Uterus (tissue), 2 donors: ENCODE measurements around the gene PRKX.

Experiments used
- CTCF ChIP-seq, 4 experiments: fragments of 200-600 bp in 2 of 4; fragments of 450-650 bp in 2 of 4; sonication (generic) in 2 of 4; IDR thresholded peaks; one replicate each; pipeline ENCODE4 v1.5.1; 2016 to 2019; ENCODE audit warnings: antibody characterized with exemption in 4 of 4, mild to moderate bottlenecking in 2 of 4, moderate library complexity in 1 of 4
- POLR2A ChIP-seq, 2 donors: fragments of 450-650 bp; IDR thresholded peaks; one replicate each; pipeline ENCODE4 v1.6.1; 2016; ENCODE audit warnings: antibody characterized with exemption in 2 of 2, mild to moderate bottlenecking in 1 of 2, moderate library complexity in 1 of 2

- TF ChIP-seq CTCF (IDR thresholded peaks at IDR 0.05), result no peak
- TF ChIP-seq POLR2A (IDR thresholded peaks at IDR 0.05), result no peak
These were observed 1.2 kb downstream of the PRKX start for GRCh38 chrX:3712051-3712869.
